IMR-90 (cell line): ENCODE results near the gene IFIH1. TPM values are rescaled to one million over a fixed set of nuclear protein-coding genes. Genes with fewer than 3 reads are reported as not detected.

Experiments
- ATAC-seq: fragments of 200-7000 bp; cut with Tn5 transposase; 2 replicates; pipeline ENCODE4 v1.9.1; 2020; ENCODE audit warnings: low read depth, mild to moderate bottlenecking, moderate library complexity
- BruUV-seq: library from RNA; stranded (reverse); fragments of 400-500 nt; replicated peaks from 2 replicates; lab custom pipeline; 2021; lab: Mats Ljungman, UMichigan
- CTCF ChIA-PET: fragments of 300-600 bp; formaldehyde crosslinking; extraction: SDS; loops from one replicate; lab custom pipeline; 2021; ENCODE audit warnings: antibody characterized with exemption; lab: Yijun Ruan, JAX
- POLR2A ChIA-PET: fragments of 300-600 bp; sonication (Branson Sonifier 250); formaldehyde crosslinking; loops from one replicate; lab custom pipeline; 2022; ENCODE audit warnings: antibody characterized with exemption; ENCODE audit not compliant: unreplicated experiment; lab: Charles Lee
- DNase-seq: peaks from one replicate; pipeline ENCODE4 v3.0.0; 2013
- H2AFZ ChIP-seq: replicated peaks from 2 replicates; pipeline ENCODE3; 2013; ENCODE audit warnings: low read length, mild to moderate bottlenecking; ENCODE audit not compliant: poor library complexity
- H2AK5ac ChIP-seq: 2 replicates; pipeline ENCODE4 v1.6.1; 2013; ENCODE audit warnings: low read depth, low read length, inconsistent platforms
- H2AK9ac ChIP-seq: replicated peaks from 2 replicates; pipeline ENCODE3; 2013; ENCODE audit warnings: mild to moderate bottlenecking, low read depth, low read length, moderate library complexity; ENCODE audit not compliant: poor library complexity
- H2BK120ac ChIP-seq: 2 replicates; pipeline ENCODE4 v1.6.1; 2013; ENCODE audit warnings: low read depth, low read length, inconsistent platforms
- H2BK15ac ChIP-seq: 3 replicates; pipeline ENCODE4 v1.6.1; 2013; ENCODE audit warnings: low read depth, low read length, inconsistent platforms
- H2BK20ac ChIP-seq: 2 replicates; pipeline ENCODE4 v1.6.1; 2013; ENCODE audit warnings: low read depth, mild to moderate bottlenecking, inconsistent platforms, low read length, moderate library complexity
- H2BK5ac ChIP-seq: 2 replicates; pipeline ENCODE4 v1.6.1; 2013; ENCODE audit warnings: mild to moderate bottlenecking, low read depth, low read length, inconsistent platforms; ENCODE audit not compliant: poor library complexity, severe bottlenecking
- H3K14ac ChIP-seq: replicated peaks from 2 replicates; pipeline ENCODE4 v1.6.1; 2013; ENCODE audit warnings: low read depth, low read length, inconsistent platforms
- H3K18ac ChIP-seq: 2 replicates; pipeline ENCODE4 v1.6.1; 2013; ENCODE audit warnings: low read depth, low read length, control low read depth
- H3K23ac ChIP-seq: 2 replicates; pipeline ENCODE4 v1.6.1; 2013; ENCODE audit warnings: low read depth, low read length, inconsistent platforms
- H3K27ac ChIP-seq: 2 replicates; pipeline ENCODE4 v1.5.1; 2013; ENCODE audit warnings: mild to moderate bottlenecking, control low read depth, low read length; ENCODE audit not compliant: insufficient read depth
- H3K27me3 ChIP-seq: 2 replicates; pipeline ENCODE4 v1.6.1; 2013; ENCODE audit warnings: low read length; ENCODE audit not compliant: control insufficient read depth, insufficient read depth
- H3K36me3 ChIP-seq: 2 replicates; pipeline ENCODE4 v1.6.1; 2013; ENCODE audit warnings: low read length, mixed read lengths; ENCODE audit not compliant: control insufficient read depth, insufficient read depth
- H3K4ac ChIP-seq: 2 replicates; pipeline ENCODE4 v1.6.1; 2013; ENCODE audit warnings: low read depth, low read length, inconsistent platforms
- H3K4me1 ChIP-seq: 2 replicates; pipeline ENCODE4 v1.6.1; 2013; ENCODE audit warnings: low read length, mixed read lengths; ENCODE audit not compliant: control insufficient read depth, insufficient read depth
- H3K4me2 ChIP-seq: 2 replicates; pipeline ENCODE4 v1.6.1; 2013; ENCODE audit warnings: low read depth, mild to moderate bottlenecking, control low read depth, low read length, moderate library complexity
- H3K4me3 ChIP-seq: 2 replicates; pipeline ENCODE4 v1.5.1; 2013; ENCODE audit warnings: low read depth, mild to moderate bottlenecking, control low read depth, low read length, moderate library complexity; ENCODE audit not compliant: insufficient read depth
- H3K56ac ChIP-seq: 2 replicates; pipeline ENCODE4 v1.6.1; 2013; ENCODE audit warnings: low read length, inconsistent platforms; ENCODE audit not compliant: insufficient read depth; ENCODE audit errors: extremely low read depth
- H3K79me1 ChIP-seq, 2 experiments: 2 replicates each; pipeline ENCODE4 v1.6.1; 2013; ENCODE audit warnings: low read length in 2 of 2, inconsistent platforms in 1 of 2, low read depth in 1 of 2
- H3K9ac ChIP-seq: 2 replicates; pipeline ENCODE4 v1.6.1; 2013; ENCODE audit warnings: low read depth, low read length, control low read depth
- H3K9me1 ChIP-seq: 2 replicates; pipeline ENCODE4 v1.6.1; 2013; ENCODE audit warnings: low read length, inconsistent platforms; ENCODE audit not compliant: insufficient read depth
- H3K9me3 ChIP-seq: 2 replicates; pipeline ENCODE4 v1.6.1; 2013; ENCODE audit warnings: low read length; ENCODE audit not compliant: control insufficient read depth, insufficient read depth
- H4K20me1 ChIP-seq: 2 replicates; pipeline ENCODE4 v1.6.1; 2013; ENCODE audit warnings: low read length, inconsistent platforms; ENCODE audit not compliant: insufficient read depth
- H4K5ac ChIP-seq: 2 replicates; pipeline ENCODE4 v1.6.1; 2013; ENCODE audit warnings: mild to moderate bottlenecking, low read depth, low read length, control low read depth
- H4K8ac ChIP-seq, 2 experiments: 2 replicates each; pipeline ENCODE4 v1.6.1; 2013; ENCODE audit warnings: low read depth in 2 of 2, low read length in 2 of 2, control low read depth in 1 of 2, inconsistent platforms in 1 of 2
- H4K91ac ChIP-seq: 2 replicates; pipeline ENCODE4 v1.6.1; 2013; ENCODE audit warnings: low read depth, low read length, inconsistent platforms; ENCODE audit not compliant: insufficient read depth
- BHLHE40 ChIP-seq: fragments of 150-350 bp; IDR thresholded peaks from 2 replicates; pipeline ENCODE4 v1.6.1; 2016; ENCODE audit warnings: mild to moderate bottlenecking, low read depth, low read length
- CEBPB ChIP-seq: IDR thresholded peaks from 2 replicates; pipeline ENCODE4 v1.6.1; 2012; ENCODE audit warnings: low read depth, low read length, improper control_type of control experiment
- CHD1 ChIP-seq: IDR thresholded peaks from 2 replicates; pipeline ENCODE4 v1.6.1; 2012; ENCODE audit warnings: low read depth, low read length, improper control_type of control experiment
- CTCF ChIP-seq: conservative IDR thresholded peaks from 2 replicates; pipeline ENCODE4 v1.5.1; 2012; ENCODE audit warnings: mild to moderate bottlenecking, low read depth, low read length, improper control_type of control experiment
- FOS ChIP-seq: fragments of 150-350 bp; IDR thresholded peaks from 2 replicates; pipeline ENCODE4 v1.6.1; 2016; ENCODE audit warnings: low read depth, low read length
- MAFK ChIP-seq: IDR thresholded peaks from 2 replicates; pipeline ENCODE4 v1.6.1; 2012; ENCODE audit warnings: low read depth, low read length, improper control_type of control experiment
- MAZ ChIP-seq: IDR thresholded peaks from 2 replicates; pipeline ENCODE4 v1.6.1; 2012; ENCODE audit warnings: low read depth, mild to moderate bottlenecking, low read length, improper control_type of control experiment, moderate library complexity, borderline replicate concordance
- MXI1 ChIP-seq: IDR thresholded peaks from 2 replicates; pipeline ENCODE4 v1.6.1; 2012; ENCODE audit warnings: low read depth, mild to moderate bottlenecking, low read length, moderate library complexity, borderline replicate concordance
- NFE2L2 ChIP-seq: fragments of 150-350 bp; IDR thresholded peaks from 2 replicates; pipeline ENCODE4 v1.6.1; 2016; ENCODE audit warnings: low read depth, mild to moderate bottlenecking, low read length
- USF2 ChIP-seq: fragments of 150-350 bp; IDR thresholded peaks from 2 replicates; pipeline ENCODE4 v1.6.1; 2017; ENCODE audit warnings: mild to moderate bottlenecking, antibody characterized with exemption, low read length, low read depth
- WGBS, 2 experiments: methylation state at CpG; one replicate each; pipeline versions ENCODE4 v1.1.5 to v1.1.7; 2013; ENCODE audit warnings: missing lambda C conversion rate in 2 of 2; ENCODE audit not compliant: insufficient read length in 1 of 2; ENCODE audit errors: extremely low coverage in 2 of 2; 5-methylcytosine and 5-hydroxymethylcytosine counted together
- dilution Hi-C: fragments of 300-500 bp; cut with HindIII; formaldehyde crosslinking; loops from one replicate; pipeline ENCODE4 v1.14.3; 2018; ENCODE audit warnings: low sequenced_read_pairs; ENCODE audit not compliant: unreplicated experiment
- in situ Hi-C: fragments of 300-500 bp; cut with MboI; formaldehyde crosslinking; loops from 3 replicates; pipeline ENCODE4 v1.14.3; 2019; ENCODE audit warnings: low sequenced_read_pairs, inconsistent platforms, mixed read lengths
- intact Hi-C: fragments of 100-400 bp; cut with micrococcal nuclease; formaldehyde crosslinking; loops from 2 replicates; pipeline ENCODE4 v1.10.0; 2022
- polyA plus RNA-seq, 3 experiments: library from polyadenylated mRNA; depleted of rRNA; stranded (reverse); fragments of >200 nt; gene quantifications; 2 replicates each; pipeline ENCODE4 v1.2.3, GENCODE V29; 2012; ENCODE audit warnings: low replicate concordance in 1 of 3
- total RNA-seq: library from RNA; depleted of rRNA; stranded (reverse); fragments of >200 nt; gene quantifications from 2 replicates; pipeline ENCODE4 v1.2.3, GENCODE V29; 2012

The IFIH1 gene
- total and polyA plus RNA-seq, 2 of the 4 experiments (the other 2 are of a cell fraction) = 1.3 to 1.4 TPM

GRCh38 chr2:162267996-162268395 is 50.5 kb downstream of the IFIH1 start:
- TF ChIP-seq MAZ (no peak), FOS (no peak), BHLHE40 (no peak), NFE2L2 (no peak), MXI1 (no peak), CEBPB (no peak), USF2 (no peak), MAFK (no peak), CHD1 (no peak), CTCF (no peak)
- Histone ChIP-seq H3K4ac (no peak overlapping the region), H3K9me1 (no peaks in the 10 kb centered on the region), H3K56ac (no peak overlapping the region), H3K18ac (no peak overlapping the region), H3K79me1 (no peaks in the 10 kb centered on the region), H3K4me2 (no peak overlapping the region), H3K27me3 (no peaks in the 10 kb centered on the region), H2BK120ac (no peak overlapping the region), H2AK9ac (no peak overlapping the region), H3K4me1 (no peaks in the 10 kb centered on the region), H4K20me1 (no peaks in the 10 kb centered on the region), H2BK15ac (no peak overlapping the region), H3K4me3 (no peak overlapping the region), H2BK5ac (no peak overlapping the region), H3K27ac (no peak overlapping the region), H3K14ac (no peak overlapping the region), H4K8ac (no peak overlapping the region), H4K5ac (no peak overlapping the region), H3K9me3 (no peaks in the 10 kb centered on the region), H3K36me3 (no peaks in the 10 kb centered on the region), H2AFZ (no peak overlapping the region), H4K91ac (no peak overlapping the region), H2AK5ac (no peak overlapping the region), H3K23ac (no peak overlapping the region), H2BK20ac (no peak overlapping the region), H3K9ac (no peak overlapping the region)
- DNase-seq (no peak), ATAC-seq (no peak)
- intact Hi-C loops (no loop called here), in situ Hi-C loops (no loop called here), dilution Hi-C loops (no loop called here)
- CTCF ChIA-PET = interaction anchor here (0.6 kb wide), 1 partner anchor 32 kb away, joined by 3 read pairs; no protein-coding TSS in a partner anchor
- no TSS peak for BruUV-seq
- POLR2A ChIA-PET = no interaction called here
- no CpG with 5 or more reads among the region's 1 CpG for WGBS, 2 experiments
